GM12878 (cell line): Measurements from ENCODE around the gene TBC1D12. TPM values are rescaled to one million over a fixed set of nuclear protein-coding genes. Genes with fewer than 3 reads are reported as not detected.

ENCODE experiments used
- ATAC-seq: fragments of 200-7000 bp; cut with Tn5 transposase; 3 replicates; pipeline ENCODE4 v1.9.1; 2020; ENCODE audit warnings: mild to moderate bottlenecking, moderate library complexity
- BruUV-seq: library from RNA; stranded (reverse); fragments of 400-500 nt; replicated peaks from 2 replicates; lab custom pipeline; 2021; lab: Mats Ljungman, UMichigan
- CTCF ChIA-PET: fragments of 300-600 bp; sonication (Branson Sonifier 250); formaldehyde crosslinking; extraction: SDS; loops from one replicate; lab custom pipeline; 2021; ENCODE audit warnings: inconsistent platforms; lab: Yijun Ruan, JAX
- POLR2A ChIA-PET: fragments of 350-600 bp; formaldehyde crosslinking; extraction: SDS; loops from one replicate; lab custom pipeline; 2021; ENCODE audit warnings: inconsistent platforms; lab: Charles Lee
- RAD21 ChIA-PET: fragments of 300-600 bp; sonication (Branson Sonifier 250); formaldehyde crosslinking; loops from one replicate; lab custom pipeline; 2023; ENCODE audit warnings: antibody characterized with exemption; ENCODE audit not compliant: unreplicated experiment; lab: Charles Lee
- SMC1A ChIA-PET: fragments of 300-600 bp; sonication (Branson Sonifier 250); formaldehyde crosslinking; loops from one replicate; lab custom pipeline; 2023; ENCODE audit not compliant: unreplicated experiment, uncharacterized antibody; lab: Charles Lee
- DNase-seq: peaks from one replicate; pipeline ENCODE4 v3.0.0-alpha.2; 2011; ENCODE audit warnings: low read depth, low spot score
- FAIRE-seq: peaks from 3 replicates; lab custom pipeline; 2011; peaks lifted over from hg19 to GRCh38; lab: Jason Lieb, UNC
- H2AFZ ChIP-seq: 2 replicates; pipeline ENCODE4 v1.6.0; 2011; ENCODE audit warnings: low read depth, low read length, control low read depth; ENCODE audit not compliant: control insufficient read depth
- H3K27ac ChIP-seq: 2 replicates; pipeline ENCODE4 v1.5.1; 2011; ENCODE audit warnings: control low read depth; ENCODE audit not compliant: control insufficient read depth, insufficient read depth
- H3K27me3 ChIP-seq, 2 experiments: replicated peaks in 1 of 2; 2 replicates each; pipeline versions ENCODE4 v1.6.0 to v1.6.1; 2011; ENCODE audit warnings: low read length in 1 of 2; ENCODE audit not compliant: control insufficient read depth in 2 of 2, insufficient read depth in 2 of 2
- H3K36me3 ChIP-seq, 2 experiments: 2 replicates each; pipeline ENCODE4 v1.5.1; 2011; ENCODE audit warnings: low read length in 1 of 2; ENCODE audit not compliant: control insufficient read depth in 2 of 2, insufficient read depth in 2 of 2
- H3K4me1 ChIP-seq: 2 replicates; pipeline ENCODE4 v1.6.1; 2011; ENCODE audit warnings: mild to moderate bottlenecking, low read length, moderate library complexity, mixed read lengths; ENCODE audit not compliant: control insufficient read depth, insufficient read depth
- H3K4me2 ChIP-seq: 2 replicates; pipeline ENCODE4 v1.6.0; 2011; ENCODE audit warnings: control low read depth; ENCODE audit not compliant: control insufficient read depth, insufficient read depth
- H3K4me3 ChIP-seq: fragments of 200-600 bp; sonication (generic); 2 replicates; pipeline ENCODE4 v1.5.1; 2016
- H3K79me2 ChIP-seq: 2 replicates; pipeline ENCODE4 v1.6.0; 2011; ENCODE audit warnings: low read length; ENCODE audit not compliant: control insufficient read depth, insufficient read depth
- H3K9ac ChIP-seq: 2 replicates; pipeline ENCODE4 v1.8.0; 2011; ENCODE audit warnings: low read length, control low read depth, mixed read lengths; ENCODE audit not compliant: control insufficient read depth, insufficient read depth
- H3K9me3 ChIP-seq: replicated peaks from 3 replicates; pipeline ENCODE4 v1.5.1; 2011; ENCODE audit warnings: mild to moderate bottlenecking, low read length; ENCODE audit not compliant: control insufficient read depth, insufficient read depth
- H4K20me1 ChIP-seq: 2 replicates; pipeline ENCODE4 v1.6.0; 2011; ENCODE audit not compliant: control insufficient read depth, insufficient read depth
- BHLHE40 ChIP-seq, 2 experiments: fragments of 450-650 bp in 1 of 2; IDR thresholded peaks; 2 replicates each; pipeline ENCODE4 v1.6.1; 2011 to 2017; ENCODE audit warnings: low read depth in 2 of 2, borderline replicate concordance in 1 of 2, improper control_type of control experiment in 1 of 2, low read length in 1 of 2, mild to moderate bottlenecking in 1 of 2
- NBN ChIP-seq: fragments of 450-650 bp; IDR thresholded peaks from 2 replicates; pipeline ENCODE4 v1.6.1; 2016
- NR2F1 ChIP-seq: fragments of 450-650 bp; conservative IDR thresholded peaks from 2 replicates; pipeline ENCODE4 v1.6.1; 2017; ENCODE audit warnings: mild to moderate bottlenecking
- SMARCA5 ChIP-seq: fragments of 450-650 bp; IDR thresholded peaks from 2 replicates; pipeline ENCODE4 v1.6.1; 2017; ENCODE audit warnings: mild to moderate bottlenecking
- WGBS: methylation state at CpG from one replicate; pipeline ENCODE4 v1.1.6; 2016; ENCODE audit warnings: low lambda C conversion rate; ENCODE audit not compliant: insufficient replicate concordance, insufficient coverage; ENCODE audit errors: missing lambda C conversion rate; 5-methylcytosine and 5-hydroxymethylcytosine counted together
- in situ Hi-C: fragments of 300-500 bp; cut with MboI; formaldehyde crosslinking; loops from 9 replicates; pipeline ENCODE4 v1.14.3; 2018; ENCODE audit warnings: mixed read lengths
- intact Hi-C: fragments of 100-400 bp; cut with micrococcal nuclease; formaldehyde crosslinking; loops from one replicate; pipeline ENCODE4 v1.14.2; 2022; ENCODE audit not compliant: unreplicated experiment
- polyA plus RNA-seq, 11 experiments: library from polyadenylated mRNA; depleted of rRNA in 4 of 11; unstranded in 6 of 11; stranded (reverse) in 5 of 11; fragments of >200 nt; fragmentation: Nextera tagmentation in 4 of 11; fragmentation: Illumina TruSeq in 1 of 11; extraction: Ambion mirVana in 4 of 11; extraction: Trizol in 1 of 11; gene quantifications; 1 replicate in 1 of 11; 2 replicates in 10 of 11; pipeline versions ENCODE4 v1.2.1 to v1.2.3, GENCODE V29; 2011 to 2016; ENCODE audit warnings: inconsistent platforms in 2 of 11, missing spikeins in 2 of 11, low read depth in 1 of 11
- total RNA-seq, 4 experiments: library from RNA; depleted of rRNA in 3 of 4; stranded (reverse); fragments of >200 nt in 3 of 4; fragmentation: Illumina TruSeq in 1 of 4; extraction: Trizol in 1 of 4; gene quantifications; 2 replicates each; pipeline versions ENCODE4 v1.2.1 to v1.2.3, GENCODE V29; 2013 to 2021
- TF ChIP-seq, protein P1 (sequence below): IDR thresholded peaks from 2 replicates; pipeline ENCODE4 v1.6.1; 2012; ENCODE audit warnings: low read depth, low read length, improper control_type of control experiment
- TF ChIP-seq, protein P2 (sequence below): fragments of 150-350 bp; IDR thresholded peaks from 2 replicates; pipeline ENCODE4 v1.6.1; 2014; ENCODE audit warnings: mild to moderate bottlenecking, low read depth, low read length
- TF ChIP-seq, protein P3 (sequence below): fragments of 450-650 bp; formaldehyde crosslinking; IDR thresholded peaks from 2 replicates; pipeline ENCODE4 v1.5.0; 2022; ENCODE audit warnings: mild to moderate bottlenecking, missing genetic modification characterization
- TF ChIP-seq, protein P4 (sequence below): fragments of 450-650 bp; IDR thresholded peaks from 2 replicates; pipeline ENCODE4 v1.6.1; 2016; ENCODE audit warnings: mild to moderate bottlenecking, moderate library complexity, borderline replicate concordance
- TF ChIP-seq, protein P5 (sequence below): IDR thresholded peaks from 2 replicates; pipeline ENCODE4 v1.6.1; 2011; ENCODE audit warnings: low read depth, low read length, improper control_type of control experiment, borderline replicate concordance

TBC1D12 gene
- total and polyA plus RNA-seq, 10 of the 15 experiments (the other 5 are each of a cell fraction or from before 2014, with no cell fraction given) = 2.6 to 7.5 (median 3.8) TPM

DNA sequence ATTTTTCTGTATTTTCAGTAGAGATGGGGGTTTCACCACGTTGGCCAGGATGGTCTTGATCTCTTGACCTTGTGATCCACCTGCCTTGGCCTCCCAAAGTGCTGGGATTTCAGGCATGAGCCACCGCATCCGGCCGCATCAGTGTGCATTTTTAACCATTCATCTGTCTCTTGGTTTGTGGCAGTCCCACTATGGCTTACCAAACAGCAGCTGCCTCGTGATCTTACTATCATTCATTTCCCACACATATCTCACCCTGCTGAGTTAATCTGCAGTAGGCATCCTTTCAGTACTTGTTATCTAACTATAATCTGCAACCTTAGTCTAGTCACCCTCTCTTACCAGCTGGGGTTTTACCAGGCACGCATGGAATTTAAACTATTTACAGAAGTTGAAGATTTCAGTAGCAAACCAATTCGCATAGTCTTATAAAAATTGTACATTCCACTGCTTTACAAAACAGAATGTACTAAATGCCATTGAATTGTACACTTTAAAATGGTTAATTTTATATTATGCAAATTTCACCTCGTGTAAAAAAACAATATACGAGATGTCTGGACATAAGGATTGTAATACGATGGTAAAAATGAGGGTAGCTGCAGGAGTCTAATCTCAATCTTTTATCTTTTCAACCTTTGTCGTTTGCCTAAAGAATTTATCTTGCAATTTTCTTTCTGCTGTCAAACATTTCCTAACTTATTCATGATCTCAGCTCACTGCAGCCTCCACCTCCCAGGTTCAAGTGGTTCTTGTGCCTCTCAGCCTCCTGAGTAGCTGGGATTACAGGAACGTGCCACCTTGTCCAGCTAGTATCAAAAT is 4.6 kb upstream of the TBC1D12 start:
- intact Hi-C loops (no loop called here), in situ Hi-C loops (no loop called here)
- RAD21 ChIA-PET = no interaction called here
- Histone ChIP-seq H3K4me2 (no peak overlapping the region), H3K4me3 (no peak overlapping the region), H3K36me3 (no peaks in the 10 kb centered on the region), H3K27ac (no peak overlapping the region), H4K20me1 (no peaks in the 10 kb centered on the region), H3K79me2 (no peaks in the 10 kb centered on the region; the same call in 1 of the 2 replicates), H3K9me3 (no peaks in the 10 kb centered on the region), H3K9ac (no peak overlapping the region), H3K4me1 (no peaks in the 10 kb centered on the region), H3K27me3 (no peaks in the 10 kb centered on the region), H2AFZ (no peak overlapping the region)
- no peak for FAIRE-seq
- BruUV-seq = no TSS peak
- 45% methylated on average over 12 of the region's 12 CpGs for WGBS
- CTCF ChIA-PET = no interaction called here
- DNase-seq = no peak
- ATAC-seq = no peak
- POLR2A ChIA-PET = no interaction called here
- SMC1A ChIA-PET = interaction anchor here (0.6 to 1.8 kb wide), 2 partner anchors 15 to 57 kb away, joined by 3 to 4 read pairs; no protein-coding TSS in a partner anchor
- TF ChIP-seq, protein P1, sequence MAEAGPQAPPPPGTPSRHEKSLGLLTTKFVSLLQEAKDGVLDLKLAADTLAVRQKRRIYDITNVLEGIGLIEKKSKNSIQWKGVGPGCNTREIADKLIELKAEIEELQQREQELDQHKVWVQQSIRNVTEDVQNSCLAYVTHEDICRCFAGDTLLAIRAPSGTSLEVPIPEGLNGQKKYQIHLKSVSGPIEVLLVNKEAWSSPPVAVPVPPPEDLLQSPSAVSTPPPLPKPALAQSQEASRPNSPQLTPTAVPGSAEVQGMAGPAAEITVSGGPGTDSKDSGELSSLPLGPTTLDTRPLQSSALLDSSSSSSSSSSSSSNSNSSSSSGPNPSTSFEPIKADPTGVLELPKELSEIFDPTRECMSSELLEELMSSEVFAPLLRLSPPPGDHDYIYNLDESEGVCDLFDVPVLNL = no peak
- TF ChIP-seq NR2F1 (no peak), NBN (no peak), SMARCA5 (no peak), BHLHE40 (IDR thresholded peaks at IDR 0.05; ENCODE audit: borderline replicate concordance in 1 of 2, low read depth in 2 of 2, low read length in 1 of 2) (no peak)
- TF ChIP-seq, protein P2, sequence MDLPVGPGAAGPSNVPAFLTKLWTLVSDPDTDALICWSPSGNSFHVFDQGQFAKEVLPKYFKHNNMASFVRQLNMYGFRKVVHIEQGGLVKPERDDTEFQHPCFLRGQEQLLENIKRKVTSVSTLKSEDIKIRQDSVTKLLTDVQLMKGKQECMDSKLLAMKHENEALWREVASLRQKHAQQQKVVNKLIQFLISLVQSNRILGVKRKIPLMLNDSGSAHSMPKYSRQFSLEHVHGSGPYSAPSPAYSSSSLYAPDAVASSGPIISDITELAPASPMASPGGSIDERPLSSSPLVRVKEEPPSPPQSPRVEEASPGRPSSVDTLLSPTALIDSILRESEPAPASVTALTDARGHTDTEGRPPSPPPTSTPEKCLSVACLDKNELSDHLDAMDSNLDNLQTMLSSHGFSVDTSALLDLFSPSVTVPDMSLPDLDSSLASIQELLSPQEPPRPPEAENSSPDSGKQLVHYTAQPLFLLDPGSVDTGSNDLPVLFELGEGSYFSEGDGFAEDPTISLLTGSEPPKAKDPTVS = no peak
- TF ChIP-seq, protein P3, sequence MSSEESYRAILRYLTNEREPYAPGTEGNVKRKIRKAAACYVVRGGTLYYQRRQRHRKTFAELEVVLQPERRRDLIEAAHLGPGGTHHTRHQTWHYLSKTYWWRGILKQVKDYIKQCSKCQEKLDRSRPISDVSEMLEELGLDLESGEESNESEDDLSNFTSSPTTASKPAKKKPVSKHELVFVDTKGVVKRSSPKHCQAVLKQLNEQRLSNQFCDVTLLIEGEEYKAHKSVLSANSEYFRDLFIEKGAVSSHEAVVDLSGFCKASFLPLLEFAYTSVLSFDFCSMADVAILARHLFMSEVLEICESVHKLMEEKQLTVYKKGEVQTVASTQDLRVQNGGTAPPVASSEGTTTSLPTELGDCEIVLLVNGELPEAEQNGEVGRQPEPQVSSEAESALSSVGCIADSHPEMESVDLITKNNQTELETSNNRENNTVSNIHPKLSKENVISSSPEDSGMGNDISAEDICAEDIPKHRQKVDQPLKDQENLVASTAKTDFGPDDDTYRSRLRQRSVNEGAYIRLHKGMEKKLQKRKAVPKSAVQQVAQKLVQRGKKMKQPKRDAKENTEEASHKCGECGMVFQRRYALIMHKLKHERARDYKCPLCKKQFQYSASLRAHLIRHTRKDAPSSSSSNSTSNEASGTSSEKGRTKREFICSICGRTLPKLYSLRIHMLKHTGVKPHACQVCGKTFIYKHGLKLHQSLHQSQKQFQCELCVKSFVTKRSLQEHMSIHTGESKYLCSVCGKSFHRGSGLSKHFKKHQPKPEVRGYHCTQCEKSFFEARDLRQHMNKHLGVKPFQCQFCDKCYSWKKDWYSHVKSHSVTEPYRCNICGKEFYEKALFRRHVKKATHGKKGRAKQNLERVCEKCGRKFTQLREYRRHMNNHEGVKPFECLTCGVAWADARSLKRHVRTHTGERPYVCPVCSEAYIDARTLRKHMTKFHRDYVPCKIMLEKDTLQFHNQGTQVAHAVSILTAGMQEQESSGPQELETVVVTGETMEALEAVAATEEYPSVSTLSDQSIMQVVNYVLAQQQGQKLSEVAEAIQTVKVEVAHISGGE (CRISPR knock-in tag) = no peak
- TF ChIP-seq, protein P4, sequence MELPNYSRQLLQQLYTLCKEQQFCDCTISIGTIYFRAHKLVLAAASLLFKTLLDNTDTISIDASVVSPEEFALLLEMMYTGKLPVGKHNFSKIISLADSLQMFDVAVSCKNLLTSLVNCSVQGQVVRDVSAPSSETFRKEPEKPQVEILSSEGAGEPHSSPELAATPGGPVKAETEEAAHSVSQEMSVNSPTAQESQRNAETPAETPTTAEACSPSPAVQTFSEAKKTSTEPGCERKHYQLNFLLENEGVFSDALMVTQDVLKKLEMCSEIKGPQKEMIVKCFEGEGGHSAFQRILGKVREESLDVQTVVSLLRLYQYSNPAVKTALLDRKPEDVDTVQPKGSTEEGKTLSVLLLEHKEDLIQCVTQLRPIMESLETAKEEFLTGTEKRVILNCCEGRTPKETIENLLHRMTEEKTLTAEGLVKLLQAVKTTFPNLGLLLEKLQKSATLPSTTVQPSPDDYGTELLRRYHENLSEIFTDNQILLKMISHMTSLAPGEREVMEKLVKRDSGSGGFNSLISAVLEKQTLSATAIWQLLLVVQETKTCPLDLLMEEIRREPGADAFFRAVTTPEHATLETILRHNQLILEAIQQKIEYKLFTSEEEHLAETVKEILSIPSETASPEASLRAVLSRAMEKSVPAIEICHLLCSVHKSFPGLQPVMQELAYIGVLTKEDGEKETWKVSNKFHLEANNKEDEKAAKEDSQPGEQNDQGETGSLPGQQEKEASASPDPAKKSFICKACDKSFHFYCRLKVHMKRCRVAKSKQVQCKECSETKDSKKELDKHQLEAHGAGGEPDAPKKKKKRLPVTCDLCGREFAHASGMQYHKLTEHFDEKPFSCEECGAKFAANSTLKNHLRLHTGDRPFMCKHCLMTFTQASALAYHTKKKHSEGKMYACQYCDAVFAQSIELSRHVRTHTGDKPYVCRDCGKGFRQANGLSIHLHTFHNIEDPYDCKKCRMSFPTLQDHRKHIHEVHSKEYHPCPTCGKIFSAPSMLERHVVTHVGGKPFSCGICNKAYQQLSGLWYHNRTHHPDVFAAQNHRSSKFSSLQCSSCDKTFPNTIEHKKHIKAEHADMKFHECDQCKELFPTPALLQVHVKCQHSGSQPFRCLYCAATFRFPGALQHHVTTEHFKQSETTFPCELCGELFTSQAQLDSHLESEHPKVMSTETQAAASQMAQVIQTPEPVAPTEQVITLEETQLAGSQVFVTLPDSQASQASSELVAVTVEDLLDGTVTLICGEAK = no peak
- TF ChIP-seq, protein P5, sequence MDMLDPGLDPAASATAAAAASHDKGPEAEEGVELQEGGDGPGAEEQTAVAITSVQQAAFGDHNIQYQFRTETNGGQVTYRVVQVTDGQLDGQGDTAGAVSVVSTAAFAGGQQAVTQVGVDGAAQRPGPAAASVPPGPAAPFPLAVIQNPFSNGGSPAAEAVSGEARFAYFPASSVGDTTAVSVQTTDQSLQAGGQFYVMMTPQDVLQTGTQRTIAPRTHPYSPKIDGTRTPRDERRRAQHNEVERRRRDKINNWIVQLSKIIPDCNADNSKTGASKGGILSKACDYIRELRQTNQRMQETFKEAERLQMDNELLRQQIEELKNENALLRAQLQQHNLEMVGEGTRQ = no peak
